A549 (cell line): ENCODE data around the gene EDARADD. TPM values are rescaled to one million over a fixed set of nuclear protein-coding genes. Genes with fewer than 3 reads are reported as not detected.

Source experiments
- ATAC-seq, 2 experiments: fragments of 200-7000 bp in 1 of 2; fragments of >200 bp in 1 of 2; cut with Nextera tagmentation in 1 of 2; cut with Tn5 transposase in 1 of 2; 3 replicates each; pipeline versions ENCODE4 v1.8.0 to v1.9.1; 2018 to 2020; ENCODE audit warnings: mild to moderate bottlenecking in 1 of 2, moderate library complexity in 1 of 2
- CTCF ChIA-PET: fragments of 300-600 bp; sonication (Branson Sonifier 250); formaldehyde crosslinking; extraction: SDS; loops from one replicate; lab custom pipeline; 2021; ENCODE audit warnings: antibody characterized with exemption, inconsistent platforms; lab: Yijun Ruan, JAX
- POLR2A ChIA-PET: fragments of 350-600 bp; formaldehyde crosslinking; extraction: SDS; loops from one replicate; lab custom pipeline; 2021; ENCODE audit warnings: antibody characterized with exemption, inconsistent platforms; lab: Yijun Ruan, JAX
- DNase-seq, 2 experiments: peaks; one replicate each; pipeline versions ENCODE4 v3.0.0 to v3.0.0-alpha.2; 2011 to 2016; ENCODE audit warnings: low read depth in 1 of 2, low spot score in 1 of 2
- FAIRE-seq: peaks from 2 replicates; lab custom pipeline; 2011; peaks lifted over from hg19 to GRCh38; lab: Jason Lieb, UNC
- H3K27ac ChIP-seq, 2 experiments: fragments of >200 bp; sonication (Bioruptor Twin); formaldehyde crosslinking; 3 replicates each; pipeline ENCODE4 v1.5.1; 2016 to 2017
- H3K4me1 ChIP-seq: fragments of >200 bp; sonication (Bioruptor Twin); formaldehyde crosslinking; 3 replicates; pipeline ENCODE4 v1.6.1; 2016
- H3K4me2 ChIP-seq: fragments of >200 bp; sonication (Bioruptor Twin); formaldehyde crosslinking; 3 replicates; pipeline ENCODE4 v1.6.1; 2016
- H3K4me3 ChIP-seq: fragments of >200 bp; sonication (Bioruptor Twin); formaldehyde crosslinking; 3 replicates; pipeline ENCODE4 v1.5.1; 2016
- H3K9me3 ChIP-seq: fragments of >200 bp; sonication (Bioruptor Twin); formaldehyde crosslinking; 3 replicates; pipeline ENCODE4 v1.6.1; 2016
- CTCF ChIP-seq: fragments of >200 bp; sonication (Bioruptor Twin); formaldehyde crosslinking; IDR thresholded peaks from 3 replicates; pipeline ENCODE4 v1.5.1; 2016
- E2F6 ChIP-seq: IDR thresholded peaks from 2 replicates; pipeline ENCODE4 v1.6.1; 2012; ENCODE audit warnings: low read depth, borderline replicate concordance
- EP300 ChIP-seq, 2 experiments: fragments of >200 bp; sonication (Bioruptor Twin); formaldehyde crosslinking; IDR thresholded peaks; 2 replicates in 1 of 2; 3 replicates in 1 of 2; pipeline ENCODE4 v1.6.1; 2016 to 2017
- FOSB ChIP-seq: fragments of 250-450 bp; sonication (Bioruptor Pico); IDR thresholded peaks from 2 replicates; pipeline ENCODE4 v1.5.0; 2020; ENCODE audit warnings: mild to moderate bottlenecking, moderate library complexity
- HMGXB4 ChIP-seq: fragments of 250-450 bp; sonication (Bioruptor Pico); IDR thresholded peaks from 2 replicates; pipeline ENCODE4 v1.5.0; 2021; ENCODE audit warnings: mild to moderate bottlenecking, moderate library complexity, borderline replicate concordance
- KDM5A ChIP-seq: fragments of 200-600 bp; sonication (generic); IDR thresholded peaks from 2 replicates; pipeline ENCODE4 v1.6.1; 2016; ENCODE audit warnings: antibody characterized with exemption, mild to moderate bottlenecking
- NR3C1 ChIP-seq: fragments of >200 bp; sonication (Bioruptor Twin); formaldehyde crosslinking; IDR thresholded peaks from 3 replicates; pipeline ENCODE4 v1.6.1; 2017
- POLR2AphosphoS2 ChIP-seq: conservative IDR thresholded peaks from 2 replicates; pipeline ENCODE4 v1.6.1; 2012; ENCODE audit warnings: low read length, improper control_type of control experiment, inconsistent platforms
- RAD21 ChIP-seq, 2 experiments: fragments of >200 bp in 1 of 2; sonication (Bioruptor Twin) in 1 of 2; formaldehyde crosslinking in 1 of 2; IDR thresholded peaks in 1 of 2; conservative IDR thresholded peaks in 1 of 2; 2 replicates in 1 of 2; 3 replicates in 1 of 2; pipeline ENCODE4 v1.6.1; 2012 to 2018; ENCODE audit warnings: inconsistent platforms in 1 of 2
- RNF2 ChIP-seq: fragments of 200-600 bp; sonication (generic); IDR thresholded peaks from 2 replicates; pipeline ENCODE4 v1.6.1; 2016; ENCODE audit warnings: low read depth, mild to moderate bottlenecking, antibody characterized with exemption, moderate library complexity, borderline replicate concordance
- SMC3 ChIP-seq: fragments of >200 bp; sonication (Bioruptor Twin); formaldehyde crosslinking; IDR thresholded peaks from 3 replicates; pipeline ENCODE4 v1.6.1; 2018; ENCODE audit warnings: inconsistent platforms
- ZSCAN20 ChIP-seq: fragments of 250-450 bp; sonication (Bioruptor Pico); IDR thresholded peaks from 2 replicates; pipeline ENCODE4 v1.8.0; 2022; ENCODE audit warnings: mild to moderate bottlenecking, moderate library complexity
- WGBS: methylation state at CpG from one replicate; pipeline ENCODE4 v1.1.6; 2017; ENCODE audit errors: missing lambda C conversion rate; 5-methylcytosine and 5-hydroxymethylcytosine counted together
- polyA plus RNA-seq, 4 experiments: library from polyadenylated mRNA; depleted of rRNA in 3 of 4; stranded (reverse); fragments of >200 nt; fragmentation: RNase III in 1 of 4; extraction: RNeasy Plus Mini Kit Qiagen cat#74134 plus additional on column Dnase treatment in 1 of 4; gene quantifications; 2 replicates in 3 of 4; 3 replicates in 1 of 4; pipeline ENCODE4 v1.2.3, GENCODE V29; 2011 to 2017
- TF ChIP-seq, protein P1 (sequence below): fragments of 150-350 bp; IDR thresholded peaks from 2 replicates; pipeline ENCODE4 v1.6.1; 2014; ENCODE audit warnings: low read depth, mild to moderate bottlenecking, low read length
- TF ChIP-seq, protein P2 (sequence below): fragments of 200-600 bp; sonication (generic); IDR thresholded peaks from 2 replicates; pipeline ENCODE4 v1.6.1; 2016; ENCODE audit warnings: antibody characterized with exemption, mild to moderate bottlenecking, moderate library complexity

The EDARADD gene
- polyA plus RNA-seq, 2 of the 4 experiments (the other 2 are of a cell fraction), result 2.1 to 5.8 TPM

- ATAC-seq (no peak), FAIRE-seq (no peak), DNase-seq (no peak)
- ChIA-PET CTCF (interaction anchor here (0.7 to 1.3 kb wide), 3 partner anchors 10 to 56 kb away, joined by 3 to 6 read pairs (median 4); partner anchors contain the start of gene EDARADD), POLR2A (no interaction called here)
- H3K4me2 ChIP-seq, result no peak overlapping the region
- H3K9me3 ChIP-seq, result no peaks in the 10 kb centered on the region
- no peak for TF ChIP-seq FOSB
- TF ChIP-seq, protein P1, sequence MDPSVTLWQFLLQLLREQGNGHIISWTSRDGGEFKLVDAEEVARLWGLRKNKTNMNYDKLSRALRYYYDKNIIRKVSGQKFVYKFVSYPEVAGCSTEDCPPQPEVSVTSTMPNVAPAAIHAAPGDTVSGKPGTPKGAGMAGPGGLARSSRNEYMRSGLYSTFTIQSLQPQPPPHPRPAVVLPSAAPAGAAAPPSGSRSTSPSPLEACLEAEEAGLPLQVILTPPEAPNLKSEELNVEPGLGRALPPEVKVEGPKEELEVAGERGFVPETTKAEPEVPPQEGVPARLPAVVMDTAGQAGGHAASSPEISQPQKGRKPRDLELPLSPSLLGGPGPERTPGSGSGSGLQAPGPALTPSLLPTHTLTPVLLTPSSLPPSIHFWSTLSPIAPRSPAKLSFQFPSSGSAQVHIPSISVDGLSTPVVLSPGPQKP, result no peak
- no peak for TF ChIP-seq KDM5A
- TF ChIP-seq SMC3, result no peak
- no peak for TF ChIP-seq RAD21 (conservative IDR thresholded peaks at IDR 0.05 in 1 of 2, IDR thresholded peaks at IDR 0.05 in 1 of 2)
- TF ChIP-seq EP300 (IDR thresholded peaks at IDR 0.05), result no peak
- TF ChIP-seq POLR2AphosphoS2, result no peak
- TF ChIP-seq, protein P2, sequence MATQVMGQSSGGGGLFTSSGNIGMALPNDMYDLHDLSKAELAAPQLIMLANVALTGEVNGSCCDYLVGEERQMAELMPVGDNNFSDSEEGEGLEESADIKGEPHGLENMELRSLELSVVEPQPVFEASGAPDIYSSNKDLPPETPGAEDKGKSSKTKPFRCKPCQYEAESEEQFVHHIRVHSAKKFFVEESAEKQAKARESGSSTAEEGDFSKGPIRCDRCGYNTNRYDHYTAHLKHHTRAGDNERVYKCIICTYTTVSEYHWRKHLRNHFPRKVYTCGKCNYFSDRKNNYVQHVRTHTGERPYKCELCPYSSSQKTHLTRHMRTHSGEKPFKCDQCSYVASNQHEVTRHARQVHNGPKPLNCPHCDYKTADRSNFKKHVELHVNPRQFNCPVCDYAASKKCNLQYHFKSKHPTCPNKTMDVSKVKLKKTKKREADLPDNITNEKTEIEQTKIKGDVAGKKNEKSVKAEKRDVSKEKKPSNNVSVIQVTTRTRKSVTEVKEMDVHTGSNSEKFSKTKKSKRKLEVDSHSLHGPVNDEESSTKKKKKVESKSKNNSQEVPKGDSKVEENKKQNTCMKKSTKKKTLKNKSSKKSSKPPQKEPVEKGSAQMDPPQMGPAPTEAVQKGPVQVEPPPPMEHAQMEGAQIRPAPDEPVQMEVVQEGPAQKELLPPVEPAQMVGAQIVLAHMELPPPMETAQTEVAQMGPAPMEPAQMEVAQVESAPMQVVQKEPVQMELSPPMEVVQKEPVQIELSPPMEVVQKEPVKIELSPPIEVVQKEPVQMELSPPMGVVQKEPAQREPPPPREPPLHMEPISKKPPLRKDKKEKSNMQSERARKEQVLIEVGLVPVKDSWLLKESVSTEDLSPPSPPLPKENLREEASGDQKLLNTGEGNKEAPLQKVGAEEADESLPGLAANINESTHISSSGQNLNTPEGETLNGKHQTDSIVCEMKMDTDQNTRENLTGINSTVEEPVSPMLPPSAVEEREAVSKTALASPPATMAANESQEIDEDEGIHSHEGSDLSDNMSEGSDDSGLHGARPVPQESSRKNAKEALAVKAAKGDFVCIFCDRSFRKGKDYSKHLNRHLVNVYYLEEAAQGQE, result no peak
- no peak for TF ChIP-seq E2F6
- TF ChIP-seq ZSCAN20 (CRISPR knock-in tag), result no peak
- no peak for TF ChIP-seq HMGXB4 (CRISPR knock-in tag)
- no peak for TF ChIP-seq NR3C1
- WGBS, result 75% methylated on average over 5 of the region's 5 CpGs
- H3K4me1 ChIP-seq, result no peaks in the 10 kb centered on the region
- no peak overlapping the region for H3K27ac ChIP-seq
- H3K4me3 ChIP-seq, result no peak overlapping the region
Observed at GRCh38 chr1:236450779-236451178, 56.7 kb downstream of the EDARADD start.

GRCh38 chr1:236451796-236452373 lies 57.8 kb downstream of the EDARADD start:
- no peaks in the 10 kb centered on the region for H3K4me1 ChIP-seq
- TF ChIP-seq RNF2 (no peak), RAD21 (conservative IDR thresholded peaks at IDR 0.05 in 1 of 2, IDR thresholded peaks at IDR 0.05 in 1 of 2) (peak; percentile 25 to 57; a peak in 2 of 5 replicates), SMC3 (peak; percentile 36; the same call in 2 of the 3 replicates), CTCF (peak; percentile 32)
- FAIRE-seq, result no peak
- CTCF ChIA-PET, result interaction anchor here (0.6 to 1.3 kb wide), 7 partner anchors 8 to 1953 kb away, joined by 3 to 6 read pairs (median 3); no protein-coding TSS in a partner anchor
- 64% methylated on average over 6 of the region's 6 CpGs for WGBS
- POLR2A ChIA-PET, result no interaction called here
- DNase-seq, result peak; percentile 40 to 46
- peak; percentile 74 to 93; a peak in 5 of 6 replicates for ATAC-seq
- no peaks in the 10 kb centered on the region for H3K9me3 ChIP-seq
- no peak overlapping the region for H3K27ac ChIP-seq
- H3K4me3 ChIP-seq, result no peak overlapping the region
- H3K4me2 ChIP-seq, result no peak overlapping the region
